Epithelial cell of prostate (primary cell): ENCODE data around the gene STX5.
"Not testable (repeated sequence)": the region's sequence is repeated elsewhere in the genome, so short reads cannot be mapped to it uniquely, and the experiment has no call there.

Experiments used
- DNase-seq: peaks from one replicate; pipeline ENCODE4 v3.0.0-alpha.2; 2011; ENCODE audit warnings: low read depth, low spot score
- H3K27ac ChIP-seq: fragments of 450-650 bp; 2 replicates; pipeline ENCODE4 v1.5.1; 2017; ENCODE audit warnings: mild to moderate bottlenecking

STX5 gene

DNA sequence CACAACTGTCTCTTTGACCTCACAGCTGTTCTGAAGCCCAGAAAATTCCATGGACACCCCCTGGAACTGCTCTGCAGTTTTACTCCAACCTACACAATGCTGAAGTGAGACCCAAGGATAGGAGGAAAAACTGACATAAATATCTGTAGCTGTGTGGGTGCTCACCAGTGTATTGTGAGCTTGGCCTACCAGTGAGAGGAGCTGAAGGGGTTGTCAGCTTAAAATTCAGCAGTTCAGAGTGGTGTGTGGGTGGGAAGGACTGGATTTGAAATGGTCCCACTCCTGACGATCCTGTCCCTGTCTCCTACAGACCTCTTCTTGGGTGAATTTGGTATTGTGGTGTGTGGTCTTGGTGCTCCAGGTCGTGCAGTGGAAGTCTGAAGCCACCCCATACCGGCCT, 42.3 kb downstream of the STX5 start:
- DNase-seq, result no peak
- H3K27ac ChIP-seq, result no peak overlapping the region

DNA sequence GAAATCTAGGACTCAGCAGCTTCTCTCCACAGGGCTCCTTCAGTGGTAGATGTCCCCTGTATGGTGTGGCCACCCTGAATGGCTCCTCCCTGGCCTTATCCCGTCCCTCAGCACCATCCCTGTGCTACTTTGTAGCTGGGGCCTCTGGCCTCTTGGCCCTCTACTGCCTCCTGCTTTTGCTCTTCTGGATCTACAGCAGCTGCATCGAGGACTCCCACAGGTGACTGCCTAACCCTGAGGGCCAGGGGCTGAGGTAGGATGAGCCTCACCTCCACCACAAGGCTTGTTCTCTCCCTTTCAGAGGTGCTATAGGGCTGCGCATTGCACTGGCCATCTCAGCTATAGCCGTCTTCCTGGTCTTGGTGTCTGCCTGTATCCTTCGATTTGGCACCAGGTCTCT, 42.9 kb downstream of the STX5 start:
- peak overlapping the region; percentile 96 for H3K27ac ChIP-seq
- DNase-seq, result no peak

- H3K27ac ChIP-seq, result peak within 1 kb of the TSS; percentile 96
- DNase-seq, result peak; percentile 90
Observed at GRCh38 chr11:62787005-62787759, 44.7 kb downstream of the STX5 start, which contains the start of gene TMEM179B. Gene TMEM179B, plus strand, starts transcription at chr11:62787402. Its CDS starts 30 bp downstream, at chr11:62787432.

DNA sequence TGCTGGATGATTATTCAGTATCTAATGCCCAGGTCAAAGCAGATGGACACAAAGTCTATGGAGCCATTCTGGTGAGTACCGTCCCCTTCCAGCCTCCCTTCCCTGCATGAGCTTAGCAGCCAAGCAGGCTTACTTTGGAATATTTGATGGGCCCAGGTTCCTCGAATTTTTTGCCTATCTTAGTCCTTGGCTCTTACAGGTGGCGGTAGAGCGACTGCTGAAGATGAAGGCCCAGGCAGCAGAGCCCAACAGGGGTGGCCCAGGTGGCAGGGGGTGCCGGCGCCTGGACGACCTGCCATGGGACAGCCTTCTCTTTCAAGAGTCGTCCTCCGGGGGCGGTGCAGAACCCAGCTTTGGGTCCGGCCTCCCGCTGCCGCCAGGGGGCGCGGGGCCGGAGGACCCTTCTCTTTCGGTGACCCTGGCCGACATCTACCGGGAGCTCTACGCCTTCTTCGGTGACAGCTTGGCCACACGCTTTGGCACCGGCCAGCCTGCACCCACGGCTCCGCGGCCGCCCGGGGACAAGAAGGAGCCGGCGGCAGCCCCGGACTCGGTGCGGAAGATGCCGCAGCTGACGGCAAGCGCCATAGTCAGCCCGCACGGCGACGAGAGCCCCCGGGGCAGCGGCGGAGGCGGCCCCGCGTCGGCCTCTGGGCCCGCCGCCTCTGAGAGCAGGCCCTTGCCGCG, 45.4 kb downstream of the STX5 start:
- DNase-seq, result no peak
- peak overlapping the region; percentile 96 for H3K27ac ChIP-seq

DNA sequence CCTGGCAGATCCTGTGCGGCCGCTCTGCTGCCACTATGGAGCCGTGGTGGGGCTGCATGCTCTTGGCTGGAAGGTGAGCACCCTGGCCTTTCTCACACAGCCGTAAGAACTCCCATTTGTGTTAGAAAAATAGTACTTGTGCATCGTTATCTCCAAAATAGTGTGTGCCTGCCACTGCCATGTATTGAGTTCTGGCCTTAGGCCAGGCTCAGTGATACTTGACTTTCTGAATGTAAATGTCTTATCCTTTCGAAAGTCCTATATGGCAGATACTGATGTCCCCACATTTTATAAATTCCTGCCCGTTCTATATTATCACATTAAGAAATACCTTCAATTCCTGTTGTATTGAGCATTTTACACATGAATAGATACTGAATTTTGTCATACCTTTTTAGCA, 49.1 kb downstream of the STX5 start:
- H3K27ac ChIP-seq, result no peak overlapping the region

GRCh38 chr11:62778441-62778840, 53.4 kb downstream of the STX5 start:
- no peak overlapping the region for H3K27ac ChIP-seq
- DNase-seq, result no peak

More for the DNA sequence above, 49.1 kb downstream of the STX5 start:
- DNase-seq, result no peak

GRCh38 chr11:62777389-62777788, 54.5 kb downstream of the STX5 start:
- H3K27ac ChIP-seq, result no peak overlapping the region

GRCh38 chr11:62775646-62776045, 56.2 kb downstream of the STX5 start:
- DNase-seq, result no peak
- H3K27ac ChIP-seq, result no peak overlapping the region

More at GRCh38 chr11:62777389-62777788, 54.5 kb downstream of the STX5 start:
- DNase-seq, result no peak

- no peak for DNase-seq
- no peak overlapping the region for H3K27ac ChIP-seq
Observed at GRCh38 chr11:62774407-62774806, 57.4 kb downstream of the STX5 start.

GRCh38 chr11:62771144-62772021, 60.5 kb downstream of the STX5 start, which contains the start of gene TAF6L:
Gene TAF6L, plus strand, starts transcription at chr11:62771396. Its CDS starts 4,388 bp downstream, at chr11:62775784.
- peak; percentile 65 for DNase-seq
- peak within 1 kb of the TSS; percentile 86 for H3K27ac ChIP-seq

DNA sequence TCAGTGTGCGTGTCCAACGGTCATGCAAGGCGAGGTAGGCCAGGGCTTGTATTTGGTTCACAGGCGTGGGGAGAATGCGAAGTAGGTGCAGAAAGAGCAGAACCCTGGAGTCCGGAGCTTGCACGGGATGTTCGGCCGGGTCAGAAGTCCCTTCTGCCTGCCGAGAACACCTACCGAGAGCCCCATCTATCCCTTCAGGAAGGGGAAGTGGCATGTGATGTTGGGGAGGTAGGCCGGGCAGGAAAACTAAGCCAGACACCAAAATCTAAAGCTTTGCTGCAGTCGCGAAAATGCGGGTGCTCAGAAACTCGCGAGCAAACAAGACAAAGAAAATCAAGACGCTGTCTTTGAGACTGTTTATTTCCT, 61.1 kb downstream of the STX5 start:
- DNase-seq, result no peak
- H3K27ac ChIP-seq, result peak overlapping the region; percentile 86

GRCh38 chr11:62760867-62761227, 71.0 kb downstream of the STX5 start:
- not testable (repeated sequence) for DNase-seq
- peak overlapping the region; percentile 56 for H3K27ac ChIP-seq

DNA sequence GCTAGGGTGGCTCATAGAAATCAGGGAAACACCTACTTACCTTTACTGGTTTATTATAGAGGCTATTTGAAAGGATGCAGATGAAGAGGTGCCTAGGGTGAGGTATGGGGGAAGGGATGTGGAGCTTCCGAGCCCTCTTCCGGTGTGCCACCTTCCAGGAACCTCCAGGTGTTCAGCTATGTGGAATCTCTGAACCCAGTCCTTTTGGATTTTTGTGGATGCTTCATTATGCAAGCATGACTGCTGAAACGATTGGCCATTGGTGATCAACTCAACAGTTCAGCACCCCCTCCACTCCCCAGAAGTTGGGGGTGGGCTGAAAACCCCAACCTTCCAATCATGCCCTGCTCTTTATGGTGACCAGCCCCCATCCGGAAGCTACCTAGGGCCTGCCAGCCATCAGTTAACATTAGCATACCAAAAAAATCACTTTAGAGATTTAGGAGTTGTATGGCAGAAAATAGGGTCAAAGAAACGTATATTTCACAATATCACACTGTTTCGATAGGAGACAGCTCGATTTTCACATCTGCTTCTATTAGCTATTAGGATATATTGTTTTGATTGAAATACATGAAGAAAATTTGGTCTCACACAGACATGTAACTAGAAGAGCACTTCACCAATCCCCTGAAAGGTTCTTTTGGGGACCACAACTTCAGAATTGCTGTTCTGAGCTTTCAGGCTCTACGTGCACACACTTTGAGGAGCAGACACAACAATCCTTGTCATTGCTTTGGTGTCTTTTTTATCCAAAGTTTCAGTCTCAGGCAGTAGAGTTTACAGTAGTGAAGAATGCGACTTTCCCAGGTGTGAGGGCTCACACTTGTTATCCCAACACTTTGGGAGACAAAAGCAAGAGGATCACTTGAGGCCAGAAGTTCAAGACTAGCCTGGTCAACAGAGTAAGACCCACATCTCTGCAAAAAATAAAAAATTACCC, 73.7 kb downstream of the STX5 start:
- no peak overlapping the region for H3K27ac ChIP-seq
- no peak for DNase-seq
